PC-3 (cell line): Measurements from ENCODE around the gene CTU1. TPM values are rescaled to one million over a fixed set of nuclear protein-coding genes. Genes with fewer than 3 reads are reported as not detected.

Experiments
- ATAC-seq: fragments of 200-7000 bp; cut with Tn5 transposase; 2 replicates; pipeline ENCODE4 v1.9.1; 2020; ENCODE audit warnings: mild to moderate bottlenecking, moderate library complexity
- BruUV-seq: library from RNA; stranded (reverse); fragments of 400-500 nt; replicated peaks from 2 replicates; lab custom pipeline; 2021; lab: Mats Ljungman, UMichigan
- CTCF ChIA-PET: fragments of 300-600 bp; sonication (Branson Sonifier 250); formaldehyde crosslinking; loops from one replicate; lab custom pipeline; 2022; ENCODE audit warnings: antibody characterized with exemption; lab: Charles Lee
- POLR2A ChIA-PET: fragments of 300-600 bp; sonication (Branson Sonifier 250); formaldehyde crosslinking; loops from one replicate; lab custom pipeline; 2022; ENCODE audit warnings: antibody characterized with exemption; ENCODE audit not compliant: unreplicated experiment; lab: Charles Lee
- DNase-seq: peaks from one replicate; pipeline ENCODE4 v3.0.0-alpha.2; 2015
- H2AFZ ChIP-seq: fragments of 300-600 bp; sonication (generic); 2 replicates; pipeline ENCODE4 v1.6.0; 2016; ENCODE audit warnings: antibody characterized with exemption, low read length
- H3F3A ChIP-seq: fragments of 300-600 bp; sonication (generic); one replicate; pipeline ENCODE4 v1.6.0; 2017; ENCODE audit warnings: antibody characterized with exemption, low read length, control low read depth, mild to moderate bottlenecking; ENCODE audit not compliant: unreplicated experiment
- H3K27ac ChIP-seq: fragments of 300-600 bp; sonication (generic); 2 replicates; pipeline ENCODE4 v1.5.1; 2016; ENCODE audit warnings: mild to moderate bottlenecking, low read length
- H3K27me3 ChIP-seq: fragments of 300-600 bp; sonication (generic); 2 replicates; pipeline ENCODE4 v1.6.1; 2016; ENCODE audit warnings: low read length, mixed read lengths
- H3K36me3 ChIP-seq: fragments of 300-600 bp; sonication (generic); 2 replicates; pipeline ENCODE4 v1.6.1; 2016; ENCODE audit warnings: low read depth, mixed run types, low read length, mixed read lengths
- H3K4me1 ChIP-seq: fragments of 300-600 bp; sonication (generic); 2 replicates; pipeline ENCODE4 v1.5.1; 2016; ENCODE audit warnings: low read length; ENCODE audit not compliant: insufficient read depth
- H3K4me2 ChIP-seq: fragments of 300-600 bp; sonication (generic); 2 replicates; pipeline ENCODE4 v1.6.0; 2016; ENCODE audit warnings: low read length
- H3K4me3 ChIP-seq: fragments of 300-600 bp; sonication (generic); 2 replicates; pipeline ENCODE4 v1.5.1; 2016; ENCODE audit warnings: mild to moderate bottlenecking, low read length, mixed read lengths
- H3K79me2 ChIP-seq: fragments of 300-600 bp; sonication (generic); 2 replicates; pipeline ENCODE4 v1.6.1; 2017; ENCODE audit warnings: low read length, mixed read lengths
- H3K9ac ChIP-seq: fragments of 300-600 bp; sonication (generic); 2 replicates; pipeline ENCODE4 v1.6.0; 2016; ENCODE audit warnings: mild to moderate bottlenecking, low read length
- H3K9me2 ChIP-seq: fragments of 300-600 bp; sonication (generic); replicated peaks from 2 replicates; pipeline ENCODE4 v1.6.1; 2016; ENCODE audit warnings: mixed run types, low read length, mixed read lengths
- H3K9me3 ChIP-seq: fragments of 300-600 bp; sonication (generic); 2 replicates; pipeline ENCODE4 v1.6.1; 2016; ENCODE audit warnings: low read length, mixed read lengths
- H4K20me1 ChIP-seq: fragments of 300-600 bp; sonication (generic); 2 replicates; pipeline ENCODE4 v1.6.1; 2016; ENCODE audit warnings: low read length, mixed read lengths
- CTCF ChIP-seq: fragments of 300-600 bp; sonication (generic); conservative IDR thresholded peaks from 2 replicates; pipeline ENCODE4 v1.5.1; 2017; ENCODE audit warnings: antibody characterized with exemption, low read depth, mild to moderate bottlenecking, low read length
- EZH2 ChIP-seq: fragments of 300-600 bp; sonication (generic); IDR thresholded peaks from one replicate; pipeline ENCODE4 v1.6.1; 2017; ENCODE audit warnings: antibody characterized with exemption, mild to moderate bottlenecking, low read length; ENCODE audit not compliant: unreplicated experiment
- EZH2phosphoT487 ChIP-seq: fragments of 300-600 bp; sonication (generic); IDR thresholded peaks from 2 replicates; pipeline ENCODE4 v1.6.1; 2018; ENCODE audit warnings: mild to moderate bottlenecking, antibody characterized with exemption, low read length, borderline replicate concordance
- intact Hi-C: fragments of 100-400 bp; cut with micrococcal nuclease; formaldehyde crosslinking; loops from 2 replicates; pipeline ENCODE4 v1.9.0; 2023
- total RNA-seq: library from RNA; depleted of rRNA; stranded (reverse); fragments of >200 nt; gene quantifications from 2 replicates; pipeline ENCODE4 v1.2.3, GENCODE V29; 2014

Gene CTU1
- total RNA-seq, 1 experiment from 2014 or later, result 29.0 TPM

GRCh38 chr19:51076631-51077213 is 31.5 kb downstream of the CTU1 start:
- ChIA-PET CTCF (interaction anchor here (0.9 kb wide), 1 partner anchor 60 kb away, joined by 3 read pairs; no protein-coding TSS in a partner anchor), POLR2A (interaction anchor here (0.6 kb wide), 1 partner anchor 359 kb away, joined by 3 read pairs; no protein-coding TSS in a partner anchor)
- no TSS peak for BruUV-seq
- Histone ChIP-seq H3K27ac (no peak overlapping the region), H3K9ac (no peak overlapping the region), H3K4me2 (no peak overlapping the region), H4K20me1 (no peaks in the 10 kb centered on the region), H3K9me3 (peaks cover 7% of the 10 kb centered on the region), H2AFZ (no peak overlapping the region), H3K79me2 (no peaks in the 10 kb centered on the region), H3K36me3 (no peaks in the 10 kb centered on the region), H3K4me3 (no peak overlapping the region), H3K9me2 (no peaks in the 10 kb centered on the region), H3K4me1 (0 out of 2 replicates have a peak, but pooled peaks cover 2% of the 10 kb centered on the region), H3K27me3 (no peaks in the 10 kb centered on the region), H3F3A (no peaks in the 10 kb centered on the region)
- intact Hi-C loops, result no loop called here
- TF ChIP-seq EZH2 (no peak), EZH2phosphoT487 (no peak), CTCF (no peak)
- ATAC-seq (no peak), DNase-seq (no peak)

DNA sequence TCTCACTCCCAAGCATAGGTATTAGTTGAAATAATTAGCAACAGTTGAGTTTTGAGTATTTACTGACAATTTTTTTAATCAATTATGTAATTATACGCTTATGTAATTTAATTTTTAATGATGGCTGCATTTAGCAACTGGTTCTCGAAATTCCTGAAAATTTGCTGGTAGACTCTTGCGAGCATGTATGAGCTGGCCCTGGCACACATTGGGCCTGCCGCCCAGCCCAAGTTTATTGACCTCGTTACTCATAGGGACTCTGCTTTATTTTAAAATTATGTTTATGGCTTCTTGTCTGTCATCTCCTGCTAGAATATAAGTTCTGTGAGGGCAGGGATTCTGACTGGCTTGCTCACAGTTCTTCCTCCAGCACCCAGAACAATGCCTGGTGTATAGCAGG is 32.2 kb downstream of the CTU1 start:
- Histone ChIP-seq H3K4me2 (no peak overlapping the region), H3K79me2 (no peaks in the 10 kb centered on the region), H3K4me1 (peaks cover 8% of the 10 kb centered on the region), H3F3A (no peaks in the 10 kb centered on the region), H3K27me3 (no peaks in the 10 kb centered on the region), H3K9me3 (peaks cover 7% of the 10 kb centered on the region), H2AFZ (no peak overlapping the region), H3K9me2 (no peaks in the 10 kb centered on the region), H3K36me3 (no peaks in the 10 kb centered on the region), H4K20me1 (no peaks in the 10 kb centered on the region), H3K27ac (no peak overlapping the region), H3K4me3 (no peak overlapping the region), H3K9ac (no peak overlapping the region)
- DNase-seq (peak; percentile 40), ATAC-seq (peak; percentile 72)
- no peak for TF ChIP-seq CTCF
- no peak for TF ChIP-seq EZH2
- no peak for TF ChIP-seq EZH2phosphoT487
- intact Hi-C loops, result no loop called here
- ChIA-PET POLR2A (interaction anchor here (0.6 kb wide), 1 partner anchor 359 kb away, joined by 3 read pairs; no protein-coding TSS in a partner anchor), CTCF (interaction anchor here (0.9 kb wide), 1 partner anchor 59 kb away, joined by 3 read pairs; no protein-coding TSS in a partner anchor)
- no TSS peak for BruUV-seq

DNA sequence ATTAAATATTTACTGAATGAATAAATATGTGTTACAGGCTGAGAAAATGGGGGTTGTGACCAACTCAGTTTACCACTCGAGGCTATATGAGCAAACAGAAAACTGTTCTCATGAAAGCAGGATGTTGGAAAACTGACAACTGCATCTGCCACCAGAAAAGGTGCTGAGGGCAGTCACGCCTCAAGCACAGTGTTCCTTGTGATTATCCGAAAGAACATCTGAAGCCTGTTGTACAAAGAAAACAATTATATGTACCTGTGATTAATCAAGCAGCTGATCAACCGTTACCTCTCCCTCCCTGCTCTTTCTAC is 37.2 kb downstream of the CTU1 start:
- ATAC-seq (no peak), DNase-seq (peak; percentile 91)
- H3K36me3 ChIP-seq, result no peaks in the 10 kb centered on the region
- POLR2A ChIA-PET, result no interaction called here
- H3K9me3 ChIP-seq, result peaks cover 7% of the 10 kb centered on the region
- H3K9ac ChIP-seq, result no peak overlapping the region
- no peak overlapping the region for H2AFZ ChIP-seq
- intact Hi-C loops, result loop anchor here (1.0 kb wide), 1 partner anchor 22 kb away; no protein-coding TSS in a partner anchor
- H3K27me3 ChIP-seq, result no peaks in the 10 kb centered on the region
- peaks cover 3% of the 10 kb centered on the region for H3F3A ChIP-seq
- TF ChIP-seq CTCF, result no peak
- 0 out of 2 replicates have a peak, but pooled peaks have one; percentile 28 for TF ChIP-seq EZH2phosphoT487
- BruUV-seq, result no TSS peak
- peak overlapping the region; percentile 2; the same call in 1 of the 2 replicates for H3K4me3 ChIP-seq
- no peaks in the 10 kb centered on the region for H3K79me2 ChIP-seq
- no peaks in the 10 kb centered on the region for H3K9me2 ChIP-seq
- CTCF ChIA-PET, result interaction anchor here (0.7 to 1.9 kb wide), 2 partner anchors 23 to 50 kb away, joined by 3 to 10 read pairs; no protein-coding TSS in a partner anchor
- H3K27ac ChIP-seq, result peak overlapping the region; percentile 89
- H4K20me1 ChIP-seq, result no peaks in the 10 kb centered on the region
- H3K4me1 ChIP-seq, result peaks cover 23% of the 10 kb centered on the region
- H3K4me2 ChIP-seq, result peak overlapping the region; percentile 68
